Measurements from ENCODE around the gene SPC24.

DNA sequence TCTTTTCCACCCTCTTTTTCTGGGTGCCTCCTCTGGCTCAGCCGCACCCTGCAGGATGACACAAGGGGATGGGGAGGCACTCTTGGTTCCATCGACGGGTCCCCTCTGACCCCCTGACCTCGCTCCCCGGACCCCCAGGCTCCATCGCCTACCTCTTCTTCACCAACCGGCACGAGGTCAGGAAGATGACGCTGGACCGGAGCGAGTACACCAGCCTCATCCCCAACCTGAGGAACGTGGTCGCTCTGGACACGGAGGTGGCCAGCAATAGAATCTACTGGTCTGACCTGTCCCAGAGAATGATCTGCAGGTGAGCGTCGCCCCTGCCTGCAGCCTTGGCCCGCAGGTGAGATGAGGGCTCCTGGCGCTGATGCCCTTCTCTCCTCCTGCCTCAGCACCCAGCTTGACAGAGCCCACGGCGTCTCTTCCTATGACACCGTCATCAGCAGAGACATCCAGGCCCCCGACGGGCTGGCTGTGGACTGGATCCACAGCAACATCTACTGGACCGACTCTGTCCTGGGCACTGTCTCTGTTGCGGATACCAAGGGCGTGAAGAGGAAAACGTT lies 42.4 kb downstream of the SPC24 start:
- no peak for TF ChIP-seq CTCF (IDR thresholded peaks at IDR 0.05)
- TF ChIP-seq POLR2A (IDR thresholded peaks at IDR 0.05), result no peak
